Kidney epithelial cell (primary cell): ENCODE measurements around the gene SPRN. TPM values are rescaled to one million over a fixed set of nuclear protein-coding genes. Genes with fewer than 3 reads are reported as not detected.

Experiments
- DNase-seq: peaks from one replicate; pipeline ENCODE4 v3.0.0-alpha.2; 2010; ENCODE audit warnings: low read depth
- H3K27me3 ChIP-seq: 2 replicates; pipeline ENCODE4 v1.6.0; 2011; ENCODE audit warnings: low read length; ENCODE audit not compliant: control insufficient read depth, insufficient read depth
- H3K36me3 ChIP-seq: 2 replicates; pipeline ENCODE4 v1.5.1; 2011; ENCODE audit warnings: low read length; ENCODE audit not compliant: control insufficient read depth, insufficient read depth
- H3K4me3 ChIP-seq: 2 replicates; pipeline ENCODE4 v1.5.1; 2011; ENCODE audit warnings: low read depth, mild to moderate bottlenecking, control low read depth, low read length
- total RNA-seq: library from RNA; depleted of rRNA; stranded (reverse); fragments of >200 nt; gene quantifications from 2 replicates; pipeline ENCODE4 v1.2.3, GENCODE V29; 2015
- TF ChIP-seq, protein P1 (sequence below): IDR thresholded peaks from 2 replicates; pipeline ENCODE4 v1.5.1; 2011; ENCODE audit warnings: mild to moderate bottlenecking, moderate library complexity, low read length, control low read depth, inconsistent platforms; ENCODE audit not compliant: insufficient read depth, poor library complexity, severe bottlenecking

Gene SPRN
- total RNA-seq, 1 donor from 2014 or later: 2.1 TPM

DNA sequence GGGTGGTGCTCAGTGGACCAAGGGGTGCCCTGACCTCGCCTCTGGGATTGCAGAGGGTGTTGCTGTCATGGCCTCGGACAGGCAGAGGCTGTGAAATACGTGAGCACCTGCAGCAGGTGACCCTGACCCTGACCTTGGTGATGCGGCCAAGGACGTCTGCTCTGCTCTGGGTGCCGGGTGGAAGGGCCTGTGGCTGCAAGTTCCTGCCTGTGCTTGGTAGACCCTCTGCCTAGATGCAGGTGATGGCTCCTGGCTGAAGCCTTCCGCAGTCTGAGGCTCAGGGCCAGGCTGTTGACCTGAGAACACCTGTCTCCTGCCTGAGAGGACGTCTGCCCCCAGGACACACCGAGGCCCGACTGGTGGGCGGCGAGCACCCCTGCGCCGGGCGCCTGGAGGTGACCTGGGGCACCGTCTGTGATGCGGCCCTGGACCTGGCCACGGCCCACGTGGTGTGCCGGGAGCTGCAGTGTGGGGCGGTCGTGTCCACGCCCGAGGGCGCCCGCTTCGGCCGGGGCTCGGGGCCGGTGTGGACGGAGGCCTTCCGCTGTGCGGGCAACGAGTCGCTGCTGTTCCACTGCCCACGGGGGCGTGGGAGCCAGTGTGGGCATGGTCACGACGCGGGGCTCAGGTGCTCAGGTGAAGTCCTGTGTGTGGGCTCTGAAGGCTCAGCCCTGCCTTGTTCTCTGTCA is 33.7 kb upstream of the SPRN start:
- TF ChIP-seq, protein P1, sequence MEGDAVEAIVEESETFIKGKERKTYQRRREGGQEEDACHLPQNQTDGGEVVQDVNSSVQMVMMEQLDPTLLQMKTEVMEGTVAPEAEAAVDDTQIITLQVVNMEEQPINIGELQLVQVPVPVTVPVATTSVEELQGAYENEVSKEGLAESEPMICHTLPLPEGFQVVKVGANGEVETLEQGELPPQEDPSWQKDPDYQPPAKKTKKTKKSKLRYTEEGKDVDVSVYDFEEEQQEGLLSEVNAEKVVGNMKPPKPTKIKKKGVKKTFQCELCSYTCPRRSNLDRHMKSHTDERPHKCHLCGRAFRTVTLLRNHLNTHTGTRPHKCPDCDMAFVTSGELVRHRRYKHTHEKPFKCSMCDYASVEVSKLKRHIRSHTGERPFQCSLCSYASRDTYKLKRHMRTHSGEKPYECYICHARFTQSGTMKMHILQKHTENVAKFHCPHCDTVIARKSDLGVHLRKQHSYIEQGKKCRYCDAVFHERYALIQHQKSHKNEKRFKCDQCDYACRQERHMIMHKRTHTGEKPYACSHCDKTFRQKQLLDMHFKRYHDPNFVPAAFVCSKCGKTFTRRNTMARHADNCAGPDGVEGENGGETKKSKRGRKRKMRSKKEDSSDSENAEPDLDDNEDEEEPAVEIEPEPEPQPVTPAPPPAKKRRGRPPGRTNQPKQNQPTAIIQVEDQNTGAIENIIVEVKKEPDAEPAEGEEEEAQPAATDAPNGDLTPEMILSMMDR: no peak
- Histone ChIP-seq H3K4me3 (no peak overlapping the region), H3K36me3 (no peaks in the 10 kb centered on the region), H3K27me3 (no peaks in the 10 kb centered on the region)
- DNase-seq: no peak

GRCh38 chr10:133457100-133457841 is 32.8 kb upstream of the SPRN start:
- Histone ChIP-seq H3K27me3 (no peaks in the 10 kb centered on the region), H3K36me3 (no peaks in the 10 kb centered on the region), H3K4me3 (no peak overlapping the region)
- no peak for DNase-seq
- TF ChIP-seq, protein P1: no peak

GRCh38 chr10:133456041-133456951 is 31.9 kb upstream of the SPRN start:
- H3K27me3 ChIP-seq: no peaks in the 10 kb centered on the region
- no peak overlapping the region for H3K4me3 ChIP-seq
- TF ChIP-seq, protein P1: no peak
- no peaks in the 10 kb centered on the region for H3K36me3 ChIP-seq
- DNase-seq: no peak

GRCh38 chr10:133455611-133456031 is 31.2 kb upstream of the SPRN start:
- Histone ChIP-seq H3K36me3 (no peaks in the 10 kb centered on the region), H3K4me3 (no peak overlapping the region), H3K27me3 (no peaks in the 10 kb centered on the region)
- DNase-seq: no peak
- TF ChIP-seq, protein P1: no peak

GRCh38 chr10:133455196-133455595 is 30.8 kb upstream of the SPRN start:
- H3K27me3 ChIP-seq: no peaks in the 10 kb centered on the region
- H3K36me3 ChIP-seq: no peaks in the 10 kb centered on the region
- H3K4me3 ChIP-seq: no peak overlapping the region
- TF ChIP-seq, protein P1: no peak
- no peak for DNase-seq
